ENCODE results near the gene ATP2B1. TPM values are rescaled to one million over a fixed set of nuclear protein-coding genes. Genes with fewer than 3 reads are reported as not detected.

ATP2B1 gene
- total RNA-seq, 1 experiment from 2014 or later: 20.6 TPM

- Histone ChIP-seq H3K79me2 (ENCODE audit: insufficient read depth, low read length) (peaks cover 3% of the 10 kb centered on the region; the same call in 1 of the 2 replicates), H3K4ac (ENCODE audit: low read depth, low read length) (no peak overlapping the region), H3K14ac (ENCODE audit: insufficient read depth, low read length) (no peak overlapping the region), H3K4me1 (ENCODE audit: insufficient read depth, low read length) (no peaks in the 10 kb centered on the region), H2AK5ac (ENCODE audit: insufficient read length, low read length) (no peak overlapping the region), H2BK20ac (ENCODE audit: low read depth, low read length, poor library complexity, severe bottlenecking) (no peak overlapping the region), H3K4me2 (ENCODE audit: insufficient read depth, insufficient read length, low read length) (no peak overlapping the region), H4K20me1 (ENCODE audit: control insufficient read depth, insufficient read depth, insufficient read length) (no peaks in the 10 kb centered on the region), H3K9ac (ENCODE audit: extremely low read depth, insufficient read length, low read length) (no peak overlapping the region), H3K23ac (ENCODE audit: insufficient read length, low read depth, low read length) (no peak overlapping the region), H2BK120ac (ENCODE audit: low read depth, low read length, poor library complexity, severe bottlenecking) (no peak overlapping the region), H4K91ac (ENCODE audit: insufficient read length, low read depth, low read length) (no peak overlapping the region), H2BK5ac (ENCODE audit: insufficient read length, low read length) (no peak overlapping the region), H3K56ac (ENCODE audit: insufficient read length, low read depth, low read length) (no peak overlapping the region), H2AFZ (ENCODE audit: low read length) (no peak overlapping the region), H4K8ac (replicated peaks; ENCODE audit: insufficient read length, low read depth, low read length) (no peak overlapping the region), H4K5ac (ENCODE audit: insufficient read length, low read depth, low read length) (no peak overlapping the region), H3T11ph (ENCODE audit: low read length) (no peak overlapping the region), H3K27me3 (ENCODE audit: insufficient read depth, low read length) (no peaks in the 10 kb centered on the region), H3K23me2 (ENCODE audit: insufficient read length, low read depth, low read length, poor library complexity, severe bottlenecking) (no peaks in the 10 kb centered on the region), H3K18ac (ENCODE audit: insufficient read length, low read depth, low read length) (no peak overlapping the region), H2BK12ac (ENCODE audit: insufficient read length, low read depth, low read length) (no peak overlapping the region), H3K79me1 (ENCODE audit: insufficient read depth, low read depth, low read length, poor library complexity, severe bottlenecking) (peaks cover under 1% of the 10 kb centered on the region), H2BK15ac (ENCODE audit: low read depth, low read length) (no peak overlapping the region), H3K9me3 (ENCODE audit: control insufficient read depth, low read depth, low read length) (no peaks in the 10 kb centered on the region), H3K27ac (ENCODE audit: insufficient read length, low read depth, low read length) (no peak overlapping the region)
- Mint-ChIP-seq H3K4me1 (peaks cover 8 to 9% of the 10 kb centered on the region in 2 experiments), H3K36me3 (ENCODE audit: insufficient read depth in 1 of 3, low read depth in 3 of 3) (peaks cover 0 to under 1% (median under 1%) of the 10 kb centered on the region in 3 experiments; a peak in 2 of 7 replicates), H3K9me3 (peaks cover 0 to under 1% of the 10 kb centered on the region in 2 experiments; a peak in 1 of 5 replicates), H3K4me3 (no peak overlapping the region), H3K27me3 (ENCODE audit: low read depth) (no peaks in the 10 kb centered on the region), H3K27ac (no peak overlapping the region)
- WGBS (ENCODE audit: extremely low coverage, insufficient read length, low lambda C conversion rate): no CpG with 5 or more reads among the region's 2 CpGs
- no peak for DNase-seq
- no peak for TF ChIP-seq CTCF (conservative IDR thresholded peaks at IDR 0.05)
Observed at GRCh38 chr12:89674326-89674942, 34.2 kb downstream of the ATP2B1 start.
